Measurements from ENCODE around the gene CFAP53.
A peak's percentile ranks its signal among the peaks of the same experiment; 100 is the strongest.
"Not testable (repeated sequence)": the region's sequence is repeated elsewhere in the genome, so short reads cannot be mapped to it uniquely, and the experiment has no call there.

CFAP53 gene

GRCh38 chr18:50289108-50289443 lies 22.8 kb upstream of the CFAP53 start:
- TF ChIP-seq, protein P1, sequence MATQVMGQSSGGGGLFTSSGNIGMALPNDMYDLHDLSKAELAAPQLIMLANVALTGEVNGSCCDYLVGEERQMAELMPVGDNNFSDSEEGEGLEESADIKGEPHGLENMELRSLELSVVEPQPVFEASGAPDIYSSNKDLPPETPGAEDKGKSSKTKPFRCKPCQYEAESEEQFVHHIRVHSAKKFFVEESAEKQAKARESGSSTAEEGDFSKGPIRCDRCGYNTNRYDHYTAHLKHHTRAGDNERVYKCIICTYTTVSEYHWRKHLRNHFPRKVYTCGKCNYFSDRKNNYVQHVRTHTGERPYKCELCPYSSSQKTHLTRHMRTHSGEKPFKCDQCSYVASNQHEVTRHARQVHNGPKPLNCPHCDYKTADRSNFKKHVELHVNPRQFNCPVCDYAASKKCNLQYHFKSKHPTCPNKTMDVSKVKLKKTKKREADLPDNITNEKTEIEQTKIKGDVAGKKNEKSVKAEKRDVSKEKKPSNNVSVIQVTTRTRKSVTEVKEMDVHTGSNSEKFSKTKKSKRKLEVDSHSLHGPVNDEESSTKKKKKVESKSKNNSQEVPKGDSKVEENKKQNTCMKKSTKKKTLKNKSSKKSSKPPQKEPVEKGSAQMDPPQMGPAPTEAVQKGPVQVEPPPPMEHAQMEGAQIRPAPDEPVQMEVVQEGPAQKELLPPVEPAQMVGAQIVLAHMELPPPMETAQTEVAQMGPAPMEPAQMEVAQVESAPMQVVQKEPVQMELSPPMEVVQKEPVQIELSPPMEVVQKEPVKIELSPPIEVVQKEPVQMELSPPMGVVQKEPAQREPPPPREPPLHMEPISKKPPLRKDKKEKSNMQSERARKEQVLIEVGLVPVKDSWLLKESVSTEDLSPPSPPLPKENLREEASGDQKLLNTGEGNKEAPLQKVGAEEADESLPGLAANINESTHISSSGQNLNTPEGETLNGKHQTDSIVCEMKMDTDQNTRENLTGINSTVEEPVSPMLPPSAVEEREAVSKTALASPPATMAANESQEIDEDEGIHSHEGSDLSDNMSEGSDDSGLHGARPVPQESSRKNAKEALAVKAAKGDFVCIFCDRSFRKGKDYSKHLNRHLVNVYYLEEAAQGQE (IDR thresholded peaks at IDR 0.05; ENCODE audit: insufficient replicate concordance, low read depth) = no peak
- no peak for TF ChIP-seq CTCF (IDR thresholded peaks at IDR 0.05; ENCODE audit: insufficient read depth, low read length)
- no peak for TF ChIP-seq GABPA (IDR thresholded peaks at IDR 0.05; ENCODE audit: low read depth)
- TF ChIP-seq SPI1 (IDR thresholded peaks at IDR 0.05; ENCODE audit: borderline replicate concordance, low read depth) = no peak
- TF ChIP-seq POLR2AphosphoS5 (IDR thresholded peaks at IDR 0.05; ENCODE audit: low read depth) = no peak
- DNase-seq (ENCODE audit: low read depth in 1 of 2, low spot score in 1 of 2) = peak in 1 of 2 experiments; percentile 78
- H3K27me3 ChIP-seq (ENCODE audit: insufficient read depth, poor library complexity, severe bottlenecking) = no peaks in the 10 kb centered on the region
- H3K4me3 ChIP-seq (replicated peaks; ENCODE audit: insufficient read depth, low read length) = no peak overlapping the region
- H3K27ac ChIP-seq (replicated peaks) = peak overlapping the region; percentile 38

- not testable (repeated sequence) for DNase-seq (ENCODE audit: low read depth in 1 of 2, low spot score in 1 of 2); H3K27me3 ChIP-seq (ENCODE audit: insufficient read depth, poor library complexity, severe bottlenecking)
- Histone ChIP-seq H3K4me3 (replicated peaks; ENCODE audit: insufficient read depth, low read length) (peak overlapping the region; percentile 85), H3K27ac (replicated peaks) (peak overlapping the region; percentile 86)
These were observed 22.2 kb upstream of the CFAP53 start for GRCh38 chr18:50288348-50289107.

GRCh38 chr18:50287441-50288347 lies 21.4 kb upstream of the CFAP53 start, which contains the start of gene CXXC1:
TSS of gene CXXC1 (minus strand) at chr18:50287692. CDS start at chr18:50287589, 103 bp downstream.
- TF ChIP-seq, protein P1 (IDR thresholded peaks at IDR 0.05; ENCODE audit: insufficient replicate concordance, low read depth) = no peak
- TF ChIP-seq CTCF (IDR thresholded peaks at IDR 0.05; ENCODE audit: insufficient read depth, low read length) = peak; percentile 40
- peak; percentile 81 for TF ChIP-seq POLR2AphosphoS5 (IDR thresholded peaks at IDR 0.05; ENCODE audit: low read depth)
- peak; percentile 40; the same call in 1 of the 2 replicates for TF ChIP-seq GABPA (IDR thresholded peaks at IDR 0.05; ENCODE audit: low read depth)
- peak; percentile 58; the same call in 1 of the 2 replicates for TF ChIP-seq SPI1 (IDR thresholded peaks at IDR 0.05; ENCODE audit: borderline replicate concordance, low read depth)
- Histone ChIP-seq H3K4me3 (replicated peaks; ENCODE audit: insufficient read depth, low read length) (peak within 1 kb of the TSS; percentile 85), H3K27ac (replicated peaks) (peak within 1 kb of the TSS; percentile 86), H3K27me3 (ENCODE audit: insufficient read depth, poor library complexity, severe bottlenecking) (no peaks in the 10 kb centered on the region)
- peak; percentile 100 for DNase-seq (ENCODE audit: low read depth in 1 of 2, low spot score in 1 of 2)

GRCh38 chr18:50287028-50287440 lies 20.7 kb upstream of the CFAP53 start:
- Histone ChIP-seq H3K4me3 (replicated peaks; ENCODE audit: insufficient read depth, low read length) (peak overlapping the region; percentile 85), H3K27ac (replicated peaks) (peak overlapping the region; percentile 86), H3K27me3 (ENCODE audit: insufficient read depth, poor library complexity, severe bottlenecking) (no peaks in the 10 kb centered on the region)
- DNase-seq (ENCODE audit: low read depth in 1 of 2, low spot score in 1 of 2) = peak in 1 of 2 experiments; percentile 43
- TF ChIP-seq CTCF (IDR thresholded peaks at IDR 0.05; ENCODE audit: insufficient read depth, low read length) (no peak), GABPA (IDR thresholded peaks at IDR 0.05; ENCODE audit: low read depth) (no peak), SPI1 (IDR thresholded peaks at IDR 0.05; ENCODE audit: borderline replicate concordance, low read depth) (no peak), POLR2AphosphoS5 (IDR thresholded peaks at IDR 0.05; ENCODE audit: low read depth) (no peak)
- TF ChIP-seq, protein P1 (IDR thresholded peaks at IDR 0.05; ENCODE audit: insufficient replicate concordance, low read depth) = no peak
